Rectal smooth muscle tissue (tissue), 1 donor: ENCODE measurements around the gene NBEA.

Experiments used
- H3K27ac ChIP-seq: one replicate; pipeline ENCODE4 v1.7.0; 2013; ENCODE audit warnings: low read depth, low read length, inconsistent platforms
- H3K27me3 ChIP-seq: one replicate; pipeline ENCODE4 v1.7.0; 2013; ENCODE audit warnings: low read length; ENCODE audit not compliant: control insufficient read depth, insufficient read depth
- H3K36me3 ChIP-seq: one replicate; pipeline ENCODE4 v1.7.0; 2013; ENCODE audit warnings: low read length; ENCODE audit not compliant: control insufficient read depth, insufficient read depth
- H3K4me1 ChIP-seq: one replicate; pipeline ENCODE4 v1.7.0; 2013; ENCODE audit warnings: low read length; ENCODE audit not compliant: control insufficient read depth, insufficient read depth
- H3K4me3 ChIP-seq: one replicate; pipeline ENCODE4 v1.7.0; 2013; ENCODE audit warnings: low read length
- H3K9ac ChIP-seq: one replicate; pipeline ENCODE4 v1.7.0; 2013; ENCODE audit warnings: low read length

NBEA gene

DNA sequence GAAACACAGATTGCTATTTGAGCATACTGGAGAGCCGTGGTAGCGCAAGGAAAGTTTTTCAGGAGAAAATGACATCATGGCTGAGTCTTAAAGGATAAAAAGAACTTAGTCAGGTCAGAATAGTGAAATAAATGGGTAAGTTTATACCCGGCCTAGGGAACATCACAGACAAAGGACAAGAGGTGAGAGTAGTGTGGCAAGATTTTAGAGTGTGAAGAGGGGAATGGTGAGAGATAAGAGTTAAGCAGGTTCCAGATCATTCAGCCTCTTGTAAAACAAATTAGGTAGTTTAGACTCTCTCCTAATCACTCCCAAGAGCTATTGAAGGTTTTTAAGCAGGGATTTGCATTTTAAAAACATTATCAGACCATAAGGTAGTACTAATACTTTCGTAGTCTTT is 650.4 kb downstream of the NBEA start:
- H3K4me3 ChIP-seq = no peak overlapping the region
- no peaks in the 10 kb centered on the region for H3K27me3 ChIP-seq
- no peak overlapping the region for H3K9ac ChIP-seq
- no peaks in the 10 kb centered on the region for H3K36me3 ChIP-seq
- no peaks in the 10 kb centered on the region for H3K4me1 ChIP-seq
- no peak overlapping the region for H3K27ac ChIP-seq

DNA sequence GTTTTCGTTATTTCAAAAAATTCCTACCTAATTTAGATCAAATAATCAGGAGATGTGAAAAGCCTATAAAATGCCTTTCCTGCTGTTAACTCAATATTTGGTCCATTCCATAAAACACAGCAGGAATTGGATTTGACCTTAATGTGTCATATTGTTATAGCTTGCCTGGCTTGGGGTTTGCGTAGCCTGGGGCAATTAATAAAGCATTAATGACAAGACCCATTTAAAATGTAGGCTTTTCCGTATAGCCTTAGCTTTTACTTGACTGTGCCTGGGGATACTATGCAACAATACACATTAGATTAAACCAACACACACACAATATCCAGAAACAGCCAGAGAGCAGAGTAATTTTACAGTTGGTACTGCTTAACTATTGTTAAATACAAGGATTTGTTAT is 651.6 kb downstream of the NBEA start:
- Histone ChIP-seq H3K27ac (no peak overlapping the region), H3K4me3 (no peak overlapping the region), H3K36me3 (no peaks in the 10 kb centered on the region), H3K9ac (no peak overlapping the region), H3K4me1 (no peaks in the 10 kb centered on the region), H3K27me3 (no peaks in the 10 kb centered on the region)

DNA sequence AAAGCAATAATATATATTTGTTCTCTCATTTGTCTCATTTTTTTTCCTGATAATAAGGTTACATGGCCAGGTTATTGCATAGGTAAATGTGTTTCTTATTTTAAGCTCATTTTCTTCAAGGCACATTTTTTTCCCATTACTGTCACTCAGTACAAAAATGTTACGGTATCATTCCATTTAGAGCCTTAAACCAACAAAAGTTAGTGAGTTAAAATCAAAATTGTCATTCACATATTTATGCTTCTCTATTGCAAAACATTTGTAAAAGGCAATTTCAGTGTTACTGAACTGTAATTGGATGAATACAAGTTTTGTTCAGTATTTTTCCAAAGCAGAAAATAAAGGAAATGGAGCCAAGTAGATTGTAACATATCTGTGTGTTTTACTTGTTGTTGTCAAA is 652.0 kb downstream of the NBEA start:
- Histone ChIP-seq H3K4me1 (no peaks in the 10 kb centered on the region), H3K36me3 (no peaks in the 10 kb centered on the region), H3K9ac (no peak overlapping the region), H3K27me3 (no peaks in the 10 kb centered on the region), H3K27ac (no peak overlapping the region), H3K4me3 (no peak overlapping the region)

DNA sequence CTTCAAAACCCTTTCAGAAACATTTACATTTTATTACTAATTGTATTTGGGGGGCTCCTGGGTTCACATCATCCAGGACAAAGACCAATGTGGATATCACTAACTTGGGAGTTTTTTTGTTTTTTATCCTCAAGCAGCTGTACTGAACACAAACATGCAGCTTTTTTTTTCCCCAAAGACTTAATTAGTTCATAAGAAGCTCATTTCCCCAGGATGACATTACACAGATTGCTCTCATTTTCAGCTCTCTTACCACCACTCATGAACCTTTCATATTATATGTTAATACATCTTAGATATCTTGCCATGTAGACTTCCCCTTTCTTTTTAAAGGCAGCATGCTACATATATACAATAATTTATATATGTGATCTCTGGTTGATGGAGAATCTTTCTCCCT is 653.1 kb downstream of the NBEA start:
- Histone ChIP-seq H3K27me3 (no peaks in the 10 kb centered on the region), H3K27ac (no peak overlapping the region), H3K4me3 (no peak overlapping the region), H3K9ac (no peak overlapping the region), H3K4me1 (no peaks in the 10 kb centered on the region), H3K36me3 (no peaks in the 10 kb centered on the region)

DNA sequence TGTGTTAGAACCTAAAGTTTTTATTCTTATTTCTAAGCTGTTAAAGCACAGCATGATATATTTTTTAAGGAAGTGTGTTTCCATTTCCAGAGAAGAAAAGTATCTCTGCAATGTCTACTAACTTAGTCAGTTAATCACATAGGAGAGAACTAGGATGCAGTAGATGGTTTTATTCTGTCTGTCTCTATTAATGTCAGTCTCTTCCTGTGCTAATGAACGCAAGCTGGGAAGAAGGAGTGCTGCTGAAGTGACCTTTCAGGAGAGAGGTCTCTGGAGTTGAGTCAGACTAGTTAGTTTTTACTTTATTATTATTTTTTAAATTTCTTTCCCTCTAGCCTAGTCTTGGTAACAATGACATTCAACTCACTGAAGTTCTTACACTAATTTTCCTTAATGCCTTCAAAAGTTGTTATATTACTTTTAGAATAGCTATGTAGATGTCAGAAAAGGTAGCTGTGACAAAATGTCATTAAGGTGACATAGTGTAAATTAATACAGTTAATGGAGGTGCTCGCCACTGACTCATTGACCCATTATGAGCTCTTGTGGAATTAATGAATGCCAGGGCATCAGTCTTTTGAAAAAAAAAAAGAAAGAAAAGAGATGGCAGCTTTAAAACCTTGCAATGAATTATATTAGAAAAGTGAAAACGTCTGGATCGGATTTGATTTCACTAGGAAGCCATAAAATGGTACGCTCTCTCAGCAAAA is 654.4 kb downstream of the NBEA start:
- Histone ChIP-seq H3K36me3 (no peaks in the 10 kb centered on the region), H3K4me1 (no peaks in the 10 kb centered on the region), H3K27ac (no peak overlapping the region), H3K27me3 (no peaks in the 10 kb centered on the region), H3K9ac (no peak overlapping the region), H3K4me3 (no peak overlapping the region)

DNA sequence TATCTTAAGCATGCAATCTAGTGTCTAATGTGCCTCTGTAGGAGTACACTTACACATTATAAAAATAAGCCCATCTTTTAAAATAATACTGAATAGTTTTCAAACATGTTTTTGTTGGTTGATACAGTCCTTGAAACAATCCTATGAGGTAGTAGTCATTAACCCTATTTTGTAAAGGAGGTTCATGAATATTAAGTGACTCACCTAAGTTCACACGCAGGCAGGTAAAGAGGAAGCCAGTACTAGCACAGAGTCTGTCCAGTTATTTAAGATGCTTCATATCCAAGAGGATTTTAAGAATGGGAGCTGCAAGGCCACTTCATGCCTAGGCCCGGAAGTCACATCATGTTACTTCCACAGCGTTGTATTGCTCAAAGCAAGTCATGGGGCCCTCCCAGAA is 655.4 kb downstream of the NBEA start:
- H3K27me3 ChIP-seq = no peaks in the 10 kb centered on the region
- H3K36me3 ChIP-seq = no peaks in the 10 kb centered on the region
- H3K4me3 ChIP-seq = no peak overlapping the region
- no peak overlapping the region for H3K9ac ChIP-seq
- H3K4me1 ChIP-seq = no peaks in the 10 kb centered on the region
- H3K27ac ChIP-seq = no peak overlapping the region

DNA sequence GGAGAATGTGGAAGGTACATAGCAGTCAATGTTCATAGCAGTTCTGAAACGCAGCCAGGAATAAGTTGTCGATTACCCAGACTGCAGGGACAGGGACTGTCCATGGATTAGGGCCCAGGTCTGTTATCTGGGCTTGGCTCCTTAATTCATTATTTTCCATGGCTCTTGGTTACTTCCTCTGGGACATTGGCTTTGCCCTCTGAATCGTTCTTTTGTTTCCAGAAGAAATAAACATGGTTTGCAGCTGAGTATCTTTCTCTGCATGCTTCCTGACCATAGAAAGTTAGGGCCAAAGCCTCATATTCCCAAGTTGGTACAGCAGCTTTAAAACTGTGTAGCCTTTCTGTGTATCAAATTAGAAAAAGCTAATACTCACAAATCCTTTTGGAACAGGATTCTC is 656.2 kb downstream of the NBEA start:
- H3K36me3 ChIP-seq = no peaks in the 10 kb centered on the region
- H3K27me3 ChIP-seq = no peaks in the 10 kb centered on the region
- no peak overlapping the region for H3K4me3 ChIP-seq
- H3K9ac ChIP-seq = no peak overlapping the region
- H3K27ac ChIP-seq = no peak overlapping the region
- no peaks in the 10 kb centered on the region for H3K4me1 ChIP-seq

DNA sequence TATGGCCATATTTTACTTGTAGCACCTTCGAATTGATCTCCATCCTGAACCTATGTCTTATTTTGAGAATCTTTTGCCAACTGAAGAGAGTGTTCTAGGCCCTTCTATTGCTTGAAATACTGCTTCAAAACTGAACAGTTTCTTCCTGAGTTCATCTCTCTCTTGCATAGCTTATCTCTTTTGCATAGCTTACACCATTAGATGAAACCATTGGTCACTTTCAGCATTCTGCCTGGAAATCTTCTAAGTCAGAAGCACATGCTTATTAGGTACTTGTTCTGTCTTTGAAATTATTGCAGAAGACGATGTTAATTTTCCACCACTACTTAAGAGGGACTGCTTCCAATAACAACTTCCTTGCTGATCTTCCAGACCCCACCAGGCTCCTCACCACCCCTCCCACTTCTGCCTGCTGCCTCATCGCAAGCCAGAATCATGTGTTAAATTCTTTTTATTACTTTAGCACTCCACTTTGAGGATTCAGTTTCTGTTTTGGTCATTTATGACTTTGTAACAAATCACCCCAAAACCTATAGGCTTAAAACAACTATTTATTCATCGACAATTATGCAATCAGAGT is 656.8 kb downstream of the NBEA start:
- Histone ChIP-seq H3K36me3 (no peaks in the 10 kb centered on the region), H3K27ac (no peak overlapping the region), H3K27me3 (no peaks in the 10 kb centered on the region), H3K9ac (no peak overlapping the region), H3K4me1 (no peaks in the 10 kb centered on the region), H3K4me3 (no peak overlapping the region)

DNA sequence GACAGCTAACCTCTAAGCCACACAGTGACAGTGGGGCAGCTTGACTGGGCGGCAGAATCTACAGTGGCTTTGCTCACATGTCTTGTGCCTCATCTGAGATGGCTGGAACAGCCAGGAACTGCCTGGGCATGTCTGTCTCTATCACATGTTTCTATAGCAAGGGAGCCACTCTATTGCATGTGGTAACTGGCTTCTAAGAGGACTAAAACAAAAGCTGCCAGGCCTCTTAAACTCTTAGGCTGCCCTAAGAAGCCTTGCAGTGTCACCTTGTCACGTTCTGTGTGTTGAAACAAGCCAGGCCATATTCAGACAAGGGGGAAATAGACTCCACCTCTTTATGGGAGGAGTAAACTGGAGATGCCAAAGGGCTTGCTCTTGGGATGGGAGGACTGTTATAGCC is 657.3 kb downstream of the NBEA start:
- Histone ChIP-seq H3K36me3 (no peaks in the 10 kb centered on the region), H3K4me1 (no peaks in the 10 kb centered on the region), H3K9ac (no peak overlapping the region), H3K4me3 (no peak overlapping the region), H3K27me3 (no peaks in the 10 kb centered on the region), H3K27ac (no peak overlapping the region)

DNA sequence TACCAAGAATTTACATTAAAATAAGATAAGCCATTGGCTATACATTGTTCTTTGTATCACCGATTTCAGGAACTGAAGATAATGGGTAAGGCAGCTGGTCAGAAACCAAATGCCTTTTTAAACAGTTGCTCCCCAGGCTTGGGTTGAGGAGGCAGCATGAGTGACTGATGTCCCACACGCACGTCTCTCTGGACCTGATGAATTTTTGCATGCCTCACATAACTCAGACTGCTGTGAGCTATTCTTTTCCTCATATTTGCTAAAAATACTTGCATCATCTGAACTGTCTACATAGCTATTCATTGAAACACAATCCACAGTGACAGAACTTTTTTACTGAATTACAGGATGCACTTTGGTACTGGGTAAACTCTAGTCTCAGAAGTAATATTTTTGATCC is 658.1 kb downstream of the NBEA start:
- Histone ChIP-seq H3K4me1 (no peaks in the 10 kb centered on the region), H3K9ac (no peak overlapping the region), H3K27me3 (no peaks in the 10 kb centered on the region), H3K4me3 (no peak overlapping the region), H3K27ac (no peak overlapping the region), H3K36me3 (no peaks in the 10 kb centered on the region)

DNA sequence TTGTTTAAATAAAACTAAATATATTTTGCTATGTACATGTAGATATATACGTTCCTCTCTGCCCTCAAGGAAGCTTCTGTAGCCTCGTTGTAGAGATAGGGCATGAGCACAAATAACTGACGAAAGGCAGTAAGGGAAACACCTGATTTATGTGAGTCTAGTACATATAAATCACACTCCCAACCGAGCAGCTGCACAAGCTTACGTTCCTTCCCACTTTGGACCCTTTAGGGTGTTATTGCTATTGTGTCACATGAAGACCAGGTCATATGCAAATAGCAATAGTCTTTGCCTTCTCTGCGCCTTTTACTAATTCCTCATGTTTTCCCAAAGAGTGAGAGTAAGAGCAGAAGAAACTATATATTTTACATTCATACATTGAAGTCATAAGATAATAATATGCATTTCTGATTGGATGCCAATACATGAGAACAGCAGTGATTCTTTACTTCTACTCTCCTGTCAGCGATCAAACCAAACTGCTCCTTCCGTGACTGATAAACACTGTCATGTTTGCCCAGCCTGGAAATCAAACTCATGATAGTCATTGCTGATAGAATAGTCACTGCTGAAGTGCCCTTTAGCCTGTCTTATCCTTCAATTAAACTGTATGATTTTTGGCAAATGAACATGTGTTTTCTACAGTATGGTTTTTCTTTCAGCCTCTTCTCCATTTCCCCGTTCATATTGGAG is 661.7 kb downstream of the NBEA start:
- Histone ChIP-seq H3K27ac (no peak overlapping the region), H3K36me3 (no peaks in the 10 kb centered on the region), H3K4me1 (no peaks in the 10 kb centered on the region), H3K4me3 (no peak overlapping the region), H3K9ac (no peak overlapping the region), H3K27me3 (no peaks in the 10 kb centered on the region)

DNA sequence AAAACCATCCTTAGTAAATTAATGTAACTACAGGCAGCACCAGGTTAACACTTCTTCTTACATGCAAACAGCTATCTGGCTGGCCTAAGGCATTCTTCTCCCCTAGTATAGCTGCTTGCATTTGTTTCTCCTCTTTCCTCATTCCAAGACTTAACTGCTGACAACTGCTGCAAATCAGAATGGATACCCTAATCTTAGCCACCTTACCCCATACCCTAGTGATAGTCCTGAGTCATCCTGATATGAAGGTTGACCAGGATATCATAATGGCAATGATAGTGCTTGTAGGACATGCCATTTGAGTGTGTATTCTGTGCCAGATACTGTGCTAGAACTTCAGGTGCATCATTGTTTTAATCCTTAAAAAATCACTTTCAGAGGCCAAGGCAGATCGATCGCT is 672.6 kb downstream of the NBEA start:
- Histone ChIP-seq H3K27me3 (no peaks in the 10 kb centered on the region), H3K36me3 (no peaks in the 10 kb centered on the region), H3K4me1 (no peaks in the 10 kb centered on the region), H3K27ac (no peak overlapping the region), H3K4me3 (no peak overlapping the region), H3K9ac (no peak overlapping the region)

DNA sequence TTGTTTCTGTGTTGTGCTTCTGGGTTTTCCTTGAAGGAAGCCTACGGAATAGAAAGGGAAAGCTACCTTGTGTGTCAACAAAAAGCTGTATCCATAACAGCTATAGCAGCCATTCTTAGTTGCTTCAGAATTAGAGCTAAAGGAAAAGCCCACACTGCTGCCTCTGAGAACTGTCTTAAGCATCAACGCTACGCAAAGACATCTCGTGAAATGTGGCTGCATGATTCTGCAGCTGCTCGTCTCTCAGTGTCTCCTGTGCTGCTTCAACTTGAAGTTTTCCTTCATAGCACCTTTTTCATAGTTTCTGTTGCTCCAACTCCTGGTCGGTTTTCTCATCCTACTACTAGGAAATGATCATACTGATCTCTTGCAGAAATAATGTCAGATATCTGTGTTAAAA is 675.4 kb downstream of the NBEA start:
- no peak overlapping the region for H3K27ac ChIP-seq
- no peak overlapping the region for H3K4me3 ChIP-seq
- H3K36me3 ChIP-seq = no peaks in the 10 kb centered on the region
- no peak overlapping the region for H3K9ac ChIP-seq
- H3K27me3 ChIP-seq = no peaks in the 10 kb centered on the region
- H3K4me1 ChIP-seq = no peaks in the 10 kb centered on the region
